NK-92 (cell line): Measurements from ENCODE around the gene JPH4.
A peak's percentile ranks its signal among the peaks of the same experiment; 100 is the strongest.
"Not testable (repeated sequence)": the region's sequence is repeated elsewhere in the genome, so short reads cannot be mapped to it uniquely, and the experiment has no call there.

Experiments
- DNase-seq: peaks from one replicate; lab custom pipeline; 2025; ENCODE audit not compliant: unreplicated experiment; lab: John Stamatoyannopoulos, UW

JPH4 gene

GRCh38 chr14:23609001-23609400 lies 30.4 kb upstream of the JPH4 start:
- no peak for DNase-seq

- DNase-seq: no peak
Observed at GRCh38 chr14:23608454-23608853, 29.9 kb upstream of the JPH4 start.

- no peak for DNase-seq
Observed at GRCh38 chr14:23605931-23606585, 27.5 kb upstream of the JPH4 start.

GRCh38 chr14:23604675-23605170 lies 26.1 kb upstream of the JPH4 start:
- DNase-seq: no peak

GRCh38 chr14:23604148-23604547 lies 25.6 kb upstream of the JPH4 start:
- DNase-seq: no peak

- no peak for DNase-seq
Observed at GRCh38 chr14:23603103-23603502, 24.5 kb upstream of the JPH4 start.

- no peak for DNase-seq
Observed at GRCh38 chr14:23602181-23603095, 23.8 kb upstream of the JPH4 start.

GRCh38 chr14:23601845-23602180 lies 23.2 kb upstream of the JPH4 start:
- DNase-seq: no peak

GRCh38 chr14:23601424-23601823 lies 22.8 kb upstream of the JPH4 start:
- no peak for DNase-seq

- DNase-seq: no peak
Observed at GRCh38 chr14:23600806-23601205, 22.2 kb upstream of the JPH4 start.

GRCh38 chr14:23600322-23600707 lies 21.7 kb upstream of the JPH4 start:
- no peak for DNase-seq

- not testable (repeated sequence) for DNase-seq
Observed at GRCh38 chr14:23594191-23594590, 15.6 kb upstream of the JPH4 start.

GRCh38 chr14:23590198-23590597 lies 11.6 kb upstream of the JPH4 start:
- DNase-seq: no peak

GRCh38 chr14:23589606-23590005 lies 11.0 kb upstream of the JPH4 start:
- no peak for DNase-seq

- DNase-seq: peak; percentile 10
Observed at GRCh38 chr14:23588884-23589598, 10.5 kb upstream of the JPH4 start.

- DNase-seq: not testable (repeated sequence)
Observed at GRCh38 chr14:23584527-23585203, 6.1 kb upstream of the JPH4 start.

- not testable (repeated sequence) for DNase-seq
Observed at GRCh38 chr14:23583761-23584526, 5.4 kb upstream of the JPH4 start.

GRCh38 chr14:23582906-23583760 lies 4.5 kb upstream of the JPH4 start:
- no peak for DNase-seq

- no peak for DNase-seq
Observed at GRCh38 chr14:23580948-23581281, 2.3 kb upstream of the JPH4 start.
